ENCODE data around the gene NSUN5.
"Not testable (repeated sequence)": the region's sequence is repeated elsewhere in the genome, so short reads cannot be mapped to it uniquely, and the experiment has no call there.

The NSUN5 gene

GRCh38 chr7:73267813-73268212 is 40.8 kb downstream of the NSUN5 start:
- not testable (repeated sequence) for DNase-seq

- DNase-seq = not testable (repeated sequence)
These were observed 41.8 kb downstream of the NSUN5 start for GRCh38 chr7:73266719-73267368.

GRCh38 chr7:73262416-73262815 is 46.2 kb downstream of the NSUN5 start:
- DNase-seq = not testable (repeated sequence)
